Heart right ventricle (tissue), 16 donors: ENCODE results near the gene TNFSF18. TPM values are rescaled to one million over a fixed set of nuclear protein-coding genes. Genes with fewer than 3 reads are reported as not detected.
A peak's percentile ranks its signal among the peaks of the same experiment; 100 is the strongest.

Experiments
- ATAC-seq, 8 donors: fragments of 200-7000 bp; cut with Tn5 transposase; one replicate each; pipeline ENCODE4 v1.9.1; 2020; ENCODE audit warnings: mild to moderate bottlenecking in 8 of 8, moderate library complexity in 8 of 8, moderate number of reproducible peaks in 1 of 8
- DNase-seq, 2 donors: peaks; one replicate each; pipeline ENCODE4 v3.0.0-alpha.2; 2020
- H3K27ac ChIP-seq, 10 donors: fragments of 200-600 bp; sonication (generic) in 2 of 10; one replicate each; pipeline versions ENCODE4 v1.5.0 to v1.8.0; 2020 to 2022; ENCODE audit warnings: mild to moderate bottlenecking in 3 of 10
- H3K27me3 ChIP-seq, 7 donors: fragments of 200-600 bp; one replicate each; pipeline ENCODE4 v1.8.0; 2021 to 2022; ENCODE audit warnings: mild to moderate bottlenecking in 2 of 7
- H3K36me3 ChIP-seq, 9 donors: fragments of 200-600 bp; sonication (generic) in 1 of 9; one replicate each; pipeline versions ENCODE4 v1.5.0 to v1.8.0; 2020 to 2022; ENCODE audit warnings: mild to moderate bottlenecking in 2 of 9
- H3K4me1 ChIP-seq, 9 donors: fragments of 200-600 bp; sonication (generic) in 1 of 9; one replicate each; pipeline versions ENCODE4 v1.5.0 to v1.8.0; 2020 to 2022; ENCODE audit warnings: mild to moderate bottlenecking in 4 of 9
- H3K4me3 ChIP-seq, 10 donors: fragments of 200-600 bp; sonication (generic) in 2 of 10; one replicate each; pipeline versions ENCODE4 v1.5.0 to v1.8.0; 2020 to 2022; ENCODE audit warnings: mild to moderate bottlenecking in 7 of 10, moderate library complexity in 2 of 10
- H3K9me3 ChIP-seq, 11 donors: fragments of 200-600 bp in 10 of 11; sonication (generic) in 2 of 11; one replicate each; pipeline versions ENCODE4 v1.5.0 to v1.8.0; 2013 to 2022; ENCODE audit warnings: mild to moderate bottlenecking in 2 of 11, control low read depth in 1 of 11, moderate library complexity in 1 of 11
- WGBS, 2 donors: extraction: QIAGEN DNeasy Blood & Tissue Kit; methylation state at CpG; one replicate each; pipeline ENCODE4 v1.1.7; 2013; ENCODE audit warnings: inconsistent platforms in 1 of 2; 5-methylcytosine and 5-hydroxymethylcytosine counted together
- intact Hi-C, 10 donors: fragments of 100-400 bp; cut with DNase I; formaldehyde crosslinking; loops; one replicate each; pipeline versions ENCODE4 v1.11.1 to v1.14.2; 2022
- polyA plus RNA-seq, 2 donors: library from polyadenylated mRNA; stranded (reverse); fragments of 200-250 nt; gene quantifications; one replicate each; pipeline ENCODE4 v1.2.3, GENCODE V29; 2013
- total RNA-seq, 10 donors: library from RNA; stranded (reverse); fragmentation: NEBNext Ultra II Directional in 3 of 10; extraction: Animal tissue kit (Norgen Biotek cat#: 25700) in 3 of 10; gene quantifications; one replicate each; pipeline versions ENCODE4 v1.2.1 to v1.2.4, GENCODE V29; 2021 to 2023
- TF ChIP-seq, protein P1 (sequence below), 9 donors: fragments of 200-600 bp; sonication (generic) in 2 of 9; IDR thresholded peaks; one replicate each; pipeline versions ENCODE4 v1.5.0 to v1.8.0; 2021 to 2022; ENCODE audit warnings: antibody characterized with exemption in 9 of 9, mild to moderate bottlenecking in 5 of 9, moderate library complexity in 1 of 9
- donor health status: Arrhythmogenic right ventricular cardiomyopathy.
- donor health status: ischemic (EF 13 %, LVEDD 7.1; RV severe dilation, severe dysfunction).
- donor health status: healthy with polysubstance abuse.
- donor health status: DM: no; HTN: yes; CAD: no.
- donor health status: DM: no; HTN: no; CAD: no.
- donor health status: ischemic (EF 25% LVEDD 6.9; RV normal size, moderate dysfunction).
- donor health status: ischemic (EF 25% LVEDD 5.7; RV mildly dilated, moderate dysfunction).
- donor health status: healthy.
- donor health status: DM: yes; HTN: yes; CAD: no.
- donor health status: Ischemic cardiomyopathy.
- donor health status: ischemic (EF 35%, LVEDD 5.7; RV mildly dilated, moderate dysfunction).
- donor health status: nonischemic (EF 11% LVEDD 7.7; RV severe dilation, severe dysfunction).
- donor health status: DM: yes; HTN: yes; CAD: no.
- donor health status: PGD.
- donor health status: ischemic (EF 29% LVEDD 5.4; RV normal size, mild dysfunction).
- donor health status: nonischemic (EF 23%, LVEDD 6.1; RV moderate dilation, normal function).

TNFSF18 gene
- total and polyA plus RNA-seq, 12 donors: 0.04 to 1.4 (median 0.16) TPM; not detected in 7

DNA sequence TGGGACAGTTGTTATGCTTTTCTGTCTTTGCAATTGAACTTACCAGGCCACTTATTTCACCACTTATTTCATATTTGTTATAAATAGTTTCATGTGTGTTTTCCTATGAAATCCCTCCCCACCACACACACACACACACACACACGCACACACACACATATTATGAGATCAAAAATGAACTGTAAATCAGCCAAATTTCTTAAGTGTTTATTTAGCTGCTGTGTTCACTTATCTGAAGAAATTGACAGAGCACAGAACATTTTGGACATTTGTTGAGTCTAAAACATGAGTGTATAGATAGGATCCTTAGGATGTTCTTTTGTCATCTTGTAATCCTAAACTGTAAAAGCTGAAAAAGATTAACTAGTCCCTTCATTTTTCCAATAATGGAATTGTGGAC, 7.8 kb upstream of the TNFSF18 start:
- no peaks in the 10 kb centered on the region for H3K9me3 ChIP-seq
- TF ChIP-seq, protein P1, sequence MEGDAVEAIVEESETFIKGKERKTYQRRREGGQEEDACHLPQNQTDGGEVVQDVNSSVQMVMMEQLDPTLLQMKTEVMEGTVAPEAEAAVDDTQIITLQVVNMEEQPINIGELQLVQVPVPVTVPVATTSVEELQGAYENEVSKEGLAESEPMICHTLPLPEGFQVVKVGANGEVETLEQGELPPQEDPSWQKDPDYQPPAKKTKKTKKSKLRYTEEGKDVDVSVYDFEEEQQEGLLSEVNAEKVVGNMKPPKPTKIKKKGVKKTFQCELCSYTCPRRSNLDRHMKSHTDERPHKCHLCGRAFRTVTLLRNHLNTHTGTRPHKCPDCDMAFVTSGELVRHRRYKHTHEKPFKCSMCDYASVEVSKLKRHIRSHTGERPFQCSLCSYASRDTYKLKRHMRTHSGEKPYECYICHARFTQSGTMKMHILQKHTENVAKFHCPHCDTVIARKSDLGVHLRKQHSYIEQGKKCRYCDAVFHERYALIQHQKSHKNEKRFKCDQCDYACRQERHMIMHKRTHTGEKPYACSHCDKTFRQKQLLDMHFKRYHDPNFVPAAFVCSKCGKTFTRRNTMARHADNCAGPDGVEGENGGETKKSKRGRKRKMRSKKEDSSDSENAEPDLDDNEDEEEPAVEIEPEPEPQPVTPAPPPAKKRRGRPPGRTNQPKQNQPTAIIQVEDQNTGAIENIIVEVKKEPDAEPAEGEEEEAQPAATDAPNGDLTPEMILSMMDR (IDR thresholded peaks at IDR 0.05): no peak
- H3K27ac ChIP-seq: no peak overlapping the region
- WGBS, 2 donors: 76 to 77% methylated on average over 1 of the region's 1 CpG
- intact Hi-C loops: loop anchor here in 1 of 10 donors (10.0 kb wide), 1 partner anchor 66 kb away; no protein-coding TSS in a partner anchor
- ATAC-seq (no peak), DNase-seq (no peak)
- H3K4me3 ChIP-seq: no peak overlapping the region
- no peaks in the 10 kb centered on the region for H3K36me3 ChIP-seq
- H3K4me1 ChIP-seq: peaks cover 0 to under 1% (median 0%) of the 10 kb centered on the region in 9 donors
- H3K27me3 ChIP-seq: no peaks in the 10 kb centered on the region

DNA sequence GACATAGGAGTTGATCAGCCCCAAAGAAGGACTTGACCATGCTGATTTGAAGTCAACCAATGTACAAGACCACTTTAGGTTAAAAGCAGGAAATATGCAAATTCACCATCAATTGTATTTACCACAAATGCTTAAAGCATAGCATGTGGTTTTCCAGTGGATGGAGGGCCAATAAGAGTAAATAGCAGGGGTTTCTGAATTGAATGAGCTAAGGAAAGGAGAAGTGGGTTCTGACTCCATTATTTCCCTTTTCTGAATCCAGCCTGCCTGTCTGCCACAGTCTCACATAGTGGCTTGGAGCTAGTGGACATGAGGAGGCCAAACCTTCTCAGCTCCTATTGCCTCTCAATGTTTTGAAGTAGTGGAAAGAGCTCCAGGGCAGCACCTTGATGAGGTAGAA, 7.2 kb upstream of the TNFSF18 start:
- Histone ChIP-seq H3K36me3 (no peaks in the 10 kb centered on the region), H3K9me3 (no peaks in the 10 kb centered on the region), H3K4me1 (peaks cover 0 to 3% (median 0%) of the 10 kb centered on the region in 9 donors), H3K27ac (no peak overlapping the region), H3K4me3 (no peak overlapping the region), H3K27me3 (no peaks in the 10 kb centered on the region)
- DNase-seq: no peak
- intact Hi-C loops: loop anchor here in 1 of 10 donors (10.0 kb wide), 1 partner anchor 67 kb away; no protein-coding TSS in a partner anchor
- ATAC-seq: no peak
- TF ChIP-seq, protein P1 (IDR thresholded peaks at IDR 0.05): no peak

DNA sequence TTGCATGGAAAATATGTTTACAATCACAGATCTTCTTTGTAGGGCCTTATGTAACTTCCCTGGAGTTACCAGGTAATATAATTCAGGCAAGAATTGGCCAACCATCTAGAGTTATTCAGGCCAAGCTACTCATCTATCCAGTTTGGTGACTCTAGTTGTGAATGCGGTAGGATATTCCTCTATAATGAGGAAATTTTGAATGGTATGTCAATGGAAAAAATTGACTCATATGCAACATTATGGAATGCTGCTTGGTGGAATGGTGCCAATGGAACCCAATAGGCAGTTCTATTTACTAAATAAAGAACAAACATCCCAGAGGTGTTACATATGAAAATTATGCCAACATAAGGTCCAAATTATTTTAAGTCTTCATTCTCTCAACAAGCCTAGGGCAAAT, 5.6 kb upstream of the TNFSF18 start:
- H3K36me3 ChIP-seq: no peaks in the 10 kb centered on the region
- WGBS, 2 donors: 49 to 97% methylated on average over 1 of the region's 1 CpG
- peaks cover 0 to 19% (median 15%) of the 10 kb centered on the region in 9 donors for H3K4me1 ChIP-seq
- DNase-seq (no peak), ATAC-seq (no peak)
- H3K27ac ChIP-seq: no peak overlapping the region
- TF ChIP-seq, protein P1 (IDR thresholded peaks at IDR 0.05): no peak
- intact Hi-C loops: loop anchor here in 1 of 10 donors (10.0 kb wide), 1 partner anchor 68 kb away; no protein-coding TSS in a partner anchor
- H3K27me3 ChIP-seq: no peaks in the 10 kb centered on the region
- H3K9me3 ChIP-seq: no peaks in the 10 kb centered on the region
- H3K4me3 ChIP-seq: no peak overlapping the region

DNA sequence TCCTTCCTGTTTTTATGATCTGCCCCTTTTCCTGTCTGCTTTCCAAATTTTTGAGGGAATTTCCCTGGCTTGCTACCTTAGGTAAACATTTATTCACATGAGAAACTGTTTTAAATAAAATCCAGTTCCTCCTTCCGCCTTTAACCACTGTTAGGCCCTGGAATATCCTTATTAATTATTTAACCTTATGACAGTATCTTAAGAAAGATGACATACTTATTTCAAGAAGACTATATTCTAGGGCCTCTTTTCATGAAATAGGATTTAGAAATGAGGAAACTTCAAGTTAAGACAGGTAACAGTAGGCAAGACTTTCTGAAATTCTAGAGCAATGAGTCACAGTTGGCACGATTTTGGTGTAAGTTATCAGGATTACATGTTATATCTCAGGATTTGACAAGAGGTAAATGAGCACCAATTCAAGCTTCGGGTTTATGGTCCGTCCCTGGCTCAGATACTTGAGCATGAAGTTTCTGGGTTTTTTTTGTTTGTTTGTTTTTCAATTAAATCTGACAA, 2.0 kb upstream of the TNFSF18 start:
- Histone ChIP-seq H3K36me3 (no peaks in the 10 kb centered on the region), H3K4me1 (peaks cover 0 to 45% (median 26%) of the 10 kb centered on the region in 9 donors), H3K27me3 (no peaks in the 10 kb centered on the region), H3K4me3 (no peak overlapping the region), H3K9me3 (no peaks in the 10 kb centered on the region), H3K27ac (no peak overlapping the region)
- TF ChIP-seq, protein P1 (IDR thresholded peaks at IDR 0.05): no peak
- intact Hi-C loops: loop anchor here in 2 of 10 donors (5.0 to 10.0 kb wide), 2 partner anchors 72 to 110 kb away; no protein-coding TSS in a partner anchor
- no peak for DNase-seq
- ATAC-seq: peak in 1 of 8 donors; percentile 19
- WGBS, 2 donors: 59 to 66% methylated on average over 4 of the region's 4 CpGs
